Hair follicular keratinocyte (primary cell): ENCODE measurements around the gene SELENOW. TPM values are rescaled to one million over a fixed set of nuclear protein-coding genes. Genes with fewer than 3 reads are reported as not detected.

Experiments
- total RNA-seq: library from RNA; depleted of rRNA; stranded (reverse); fragments of >200 nt; gene quantifications from 2 replicates; pipeline ENCODE4 v1.2.3, GENCODE V29; 2015

The SELENOW gene
- total RNA-seq, result 636 and 696 TPM in 2 replicates

GRCh38 chr19:47778049-47778953 is at the start of gene SELENOW:
SELENOW (plus strand) TSS chr19:47778703; CDS start chr19:47778786, 83 bp downstream.

GRCh38 chr19:47745010-47745901 is 33.2 kb upstream of the SELENOW start, which contains the start of gene NOP53:
NOP53 (plus strand) TSS chr19:47745546; CDS start chr19:47745560, 14 bp downstream.

GRCh38 chr19:47804451-47804850 is 25.9 kb downstream of the SELENOW start, which contains the start of gene TPRX1:
TPRX1 (minus strand) TSS chr19:47804551; CDS start chr19:47804539, 12 bp downstream.

GRCh38 chr19:47821460-47822020 is 43.0 kb downstream of the SELENOW start, which contains the start of gene CRX:
CRX (plus strand) TSS chr19:47821937; CDS start chr19:47834444, 12,507 bp downstream.

Other genes with a start within 250 kb of the SELENOW start
- gene ZNF541, start 205.6 kb upstream of the SELENOW start, total RNA-seq, result not detected in 2 replicates
- gene BICRA, start 169.6 kb upstream of the SELENOW start, total RNA-seq, result 5.9 and 6.0 TPM in 2 replicates
- 80.8 and 117 TPM in 2 replicates for gene EHD2, start 65.3 kb upstream of the SELENOW start, total RNA-seq
- gene NOP53, start 33.2 kb upstream of the SELENOW start, total RNA-seq, result 128 and 171 TPM in 2 replicates
- gene TPRX1, start 25.8 kb downstream of the SELENOW start, total RNA-seq, result not detected in 2 replicates
- gene CRX, start 43.2 kb downstream of the SELENOW start, total RNA-seq, result not detected in 2 replicates
- gene TPRX2, start 80.5 kb downstream of the SELENOW start, total RNA-seq, result not detected in 2 replicates
- gene SULT2A1, start 107.6 kb downstream of the SELENOW start, total RNA-seq, result not detected in 2 replicates
- not detected in 2 replicates for gene BSPH1, start 213.5 kb downstream of the SELENOW start, total RNA-seq
- not detected in 2 replicates for gene ELSPBP1, start 215.9 kb downstream of the SELENOW start, total RNA-seq